CD1c-positive myeloid dendritic cell (primary cell): Measurements from ENCODE around the gene CYB5R2.
"Not testable (repeated sequence)": the region's sequence is repeated elsewhere in the genome, so short reads cannot be mapped to it uniquely, and the experiment has no call there.

ENCODE experiments used
- DNase-seq: peaks from one replicate; pipeline ENCODE4 v3.0.0-alpha.2; 2016; ENCODE audit errors: extremely low spot score

CYB5R2 gene

DNA sequence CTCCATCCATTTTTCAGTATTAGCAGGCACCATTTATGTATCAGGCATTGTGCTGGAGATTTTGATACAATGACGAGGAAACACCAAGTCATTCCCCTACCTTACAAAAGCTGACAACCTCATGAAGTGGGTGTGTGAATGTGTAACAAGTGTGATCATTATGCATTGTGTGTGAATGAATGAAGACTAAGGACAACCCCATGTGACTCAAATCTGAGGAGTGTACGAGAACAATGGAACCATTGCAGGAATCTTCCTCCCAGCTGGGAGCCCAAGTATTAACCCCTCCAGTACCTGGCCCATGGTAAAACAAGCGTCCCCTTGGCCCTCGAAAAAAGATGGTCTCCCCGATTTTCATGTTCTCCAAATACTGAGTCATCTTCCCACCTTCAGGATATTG lies 4.4 kb downstream of the CYB5R2 start:
- no peak for DNase-seq

- DNase-seq = no peak
Measured at GRCh38 chr11:7668464-7668863, 4.8 kb downstream of the CYB5R2 start.

DNA sequence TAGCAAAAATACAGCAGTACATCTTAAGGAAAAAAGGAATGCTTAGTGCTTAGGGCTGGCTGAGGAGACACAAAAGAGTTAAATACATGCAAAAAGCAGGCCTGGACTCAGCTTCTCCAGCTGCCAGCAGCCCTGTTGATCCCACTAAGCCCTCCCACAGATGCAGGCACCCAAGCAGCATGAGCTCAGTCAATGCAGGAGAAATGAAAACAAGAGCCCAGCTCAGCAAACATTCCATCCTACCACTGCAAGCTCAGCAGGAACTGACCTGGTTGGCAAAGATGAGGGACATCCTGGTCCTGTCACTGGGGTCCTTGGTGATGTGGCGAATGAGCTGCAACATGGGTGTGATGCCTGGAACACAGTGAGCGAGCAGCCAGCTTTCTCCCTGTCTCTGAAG lies 5.8 kb downstream of the CYB5R2 start:
- DNase-seq = no peak

DNA sequence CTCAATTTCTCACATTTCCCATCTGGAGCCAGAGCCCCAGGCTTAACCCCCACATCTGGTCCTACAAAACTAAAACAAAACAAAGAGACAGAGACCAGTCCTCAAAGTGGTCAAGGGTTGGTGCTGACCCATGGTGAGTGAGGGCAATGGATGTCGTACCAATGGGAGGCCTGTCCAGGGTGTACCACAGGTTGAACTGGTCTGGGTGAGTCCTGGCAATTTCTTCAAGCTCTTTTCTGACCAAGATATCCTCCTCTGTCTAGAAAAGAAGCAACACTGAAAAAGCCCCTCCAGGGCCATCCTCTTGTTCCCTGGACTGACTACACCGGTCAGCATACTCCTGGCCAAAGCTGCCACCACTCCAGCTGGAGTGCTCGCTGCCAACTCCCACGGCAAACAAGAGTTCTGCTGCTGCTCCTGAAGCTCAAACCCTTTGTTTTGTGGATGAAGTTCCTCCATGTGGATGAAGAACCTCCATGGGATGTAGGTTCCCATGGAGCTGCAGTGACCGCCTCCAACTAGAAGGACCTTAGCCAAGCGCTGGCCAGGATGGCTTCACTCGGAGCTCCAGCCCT lies 6.9 kb downstream of the CYB5R2 start:
- DNase-seq = no peak

DNA sequence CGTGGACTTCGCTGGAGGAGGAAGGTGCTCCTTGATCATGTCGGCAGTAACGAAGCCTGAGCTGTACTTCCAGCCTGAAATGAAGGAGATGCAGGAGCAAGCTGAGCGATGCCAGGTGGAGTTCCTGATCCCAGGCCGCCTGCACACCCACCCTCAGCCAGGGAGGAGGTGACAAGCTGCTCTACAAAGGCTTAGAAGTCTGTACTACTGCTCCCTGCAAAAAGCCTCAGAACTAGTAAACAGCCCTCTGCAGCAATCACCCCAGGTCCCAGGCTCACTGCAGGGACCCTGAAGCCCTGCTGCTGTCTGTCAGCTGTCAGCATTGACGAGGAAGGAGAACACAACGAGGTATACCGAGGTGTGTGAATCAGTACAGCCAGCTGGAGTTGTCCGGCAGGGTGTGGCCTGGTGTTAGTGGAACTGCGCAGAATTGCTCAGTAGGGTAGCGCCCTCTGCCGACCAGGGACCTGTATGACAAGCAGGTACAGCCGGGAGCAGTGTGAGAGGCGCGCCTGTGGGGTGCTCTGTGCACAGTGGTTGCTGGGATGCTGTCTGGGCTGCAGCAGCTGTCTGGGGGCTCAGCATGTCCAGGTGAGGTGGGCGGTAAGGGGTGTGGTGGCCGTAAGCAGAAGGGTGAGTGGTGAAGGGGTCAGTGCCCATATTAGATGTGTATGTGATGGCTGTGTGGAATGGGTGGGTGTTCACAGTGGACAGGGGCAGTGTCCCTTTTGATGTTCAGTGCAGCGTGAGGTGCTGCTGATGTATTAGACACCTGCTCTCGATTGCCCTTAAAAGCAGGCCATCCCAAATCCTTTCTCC lies 7.6 kb downstream of the CYB5R2 start:
- DNase-seq = peak; percentile 74

- no peak for DNase-seq
Measured at GRCh38 chr11:7664867-7665266, 8.4 kb downstream of the CYB5R2 start.

DNA sequence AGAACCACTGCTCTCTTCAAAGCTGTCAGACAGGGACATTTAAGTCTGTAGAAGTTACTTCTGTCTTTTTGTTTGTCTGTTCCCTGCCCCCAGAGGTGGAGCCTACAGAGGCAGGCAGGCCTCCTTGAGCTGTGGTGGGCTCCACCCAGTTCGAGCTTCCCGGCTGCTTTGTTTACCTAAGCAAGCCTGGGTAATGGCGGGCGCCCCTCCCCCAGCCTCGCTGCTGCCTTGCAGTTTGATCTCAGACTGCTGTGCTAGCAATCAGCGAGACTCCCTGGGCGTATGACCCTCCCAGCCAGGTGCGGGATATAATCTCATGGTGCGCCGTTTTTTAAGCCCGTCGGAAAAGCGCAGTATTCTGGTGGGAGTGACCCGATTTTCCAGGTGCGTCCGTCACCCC lies 9.8 kb downstream of the CYB5R2 start:
- DNase-seq = not testable (repeated sequence)

GRCh38 chr11:7657306-7658025 lies 15.8 kb downstream of the CYB5R2 start:
- peak; percentile 38 for DNase-seq

DNA sequence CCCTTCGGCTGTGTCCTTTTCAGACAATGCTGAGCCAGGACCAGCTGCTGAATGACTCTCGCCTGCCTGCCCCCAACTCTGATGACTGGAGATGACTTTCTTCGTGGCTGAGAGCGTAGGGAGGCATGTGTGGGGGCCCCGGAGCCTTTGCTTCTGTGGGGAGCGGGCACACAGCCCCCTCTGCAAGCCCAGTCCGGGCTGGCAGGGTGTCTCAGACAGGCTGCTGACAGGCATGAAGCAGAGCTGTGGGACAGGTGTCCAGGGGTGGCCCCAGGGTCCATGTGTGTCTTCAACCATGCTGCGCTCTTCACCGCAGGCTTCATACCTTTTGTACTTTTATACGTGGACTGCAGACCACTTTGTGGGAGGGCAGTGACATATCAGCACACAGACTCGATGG lies 16.6 kb downstream of the CYB5R2 start:
- DNase-seq = no peak

DNA sequence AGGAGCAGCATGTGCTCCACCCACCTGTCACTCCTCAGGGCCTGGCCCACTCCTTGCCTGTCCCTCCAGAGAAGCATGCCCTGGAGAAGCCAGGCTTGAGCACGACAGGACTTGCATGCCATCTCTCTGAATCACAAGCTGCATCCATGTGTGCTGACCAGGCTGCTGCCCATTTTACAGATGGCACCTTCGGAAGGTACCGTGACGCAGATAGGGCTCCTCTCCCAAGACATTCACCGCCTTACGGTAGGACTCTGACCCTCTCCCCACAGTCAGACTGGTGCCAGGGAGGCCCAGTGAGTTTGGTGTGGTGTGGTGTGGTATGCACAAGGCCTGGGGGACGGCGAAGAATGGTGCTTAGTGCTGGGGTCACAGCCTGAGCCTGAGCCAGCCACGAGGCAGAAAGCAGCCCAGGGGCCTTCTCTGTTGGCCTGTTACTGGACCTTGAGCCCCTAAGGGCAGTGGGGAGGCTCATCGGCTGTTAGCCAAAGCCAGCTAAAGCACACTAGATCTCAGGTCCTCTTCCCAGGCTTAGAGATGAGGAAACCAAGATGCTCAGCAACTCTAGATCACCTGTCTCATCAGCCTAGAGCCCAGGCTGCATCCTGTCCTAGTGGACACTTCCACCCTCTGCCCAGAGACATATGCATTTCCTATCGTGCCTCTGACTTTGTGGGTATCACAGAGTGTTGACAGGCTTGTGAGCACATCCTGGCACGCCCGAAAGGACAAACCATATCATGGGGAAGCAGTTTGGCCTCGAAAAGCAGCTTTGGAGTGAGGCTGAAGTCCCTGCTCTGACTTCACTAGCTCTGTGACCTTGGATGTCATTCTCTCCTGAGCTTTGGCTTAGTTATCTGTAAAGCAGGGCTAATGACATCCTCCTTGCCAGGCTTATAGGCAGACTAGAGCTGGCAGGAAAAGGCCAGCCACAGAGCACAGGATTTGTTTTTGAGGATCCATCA lies 17.8 kb downstream of the CYB5R2 start:
- no peak for DNase-seq

DNA sequence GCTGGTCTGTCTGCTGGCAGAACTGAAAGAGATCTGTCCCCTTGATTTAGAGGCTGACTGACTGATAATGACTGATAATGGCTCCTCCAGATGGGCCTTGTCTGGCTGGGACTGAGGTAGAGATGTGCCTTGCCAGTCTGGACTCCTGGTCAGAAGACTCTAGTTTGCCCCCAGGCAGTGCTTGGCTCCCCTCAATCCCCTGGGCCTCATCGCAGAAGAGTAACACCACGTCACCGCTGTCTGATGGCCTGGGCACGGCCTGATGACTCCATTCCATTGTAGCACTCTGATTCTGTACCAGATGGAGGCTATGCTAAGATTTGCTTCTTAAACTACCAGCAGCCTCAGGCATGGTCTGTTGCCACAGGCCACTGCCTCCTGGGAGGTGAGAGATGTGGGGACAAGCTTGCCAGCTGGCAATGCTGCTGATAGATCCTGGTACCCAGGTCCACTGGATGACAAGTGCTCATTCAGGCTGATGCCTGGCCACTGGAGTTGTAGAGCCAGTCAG lies 19.1 kb downstream of the CYB5R2 start:
- DNase-seq = no peak

GRCh38 chr11:7651700-7652099 lies 21.6 kb downstream of the CYB5R2 start:
- no peak for DNase-seq

DNA sequence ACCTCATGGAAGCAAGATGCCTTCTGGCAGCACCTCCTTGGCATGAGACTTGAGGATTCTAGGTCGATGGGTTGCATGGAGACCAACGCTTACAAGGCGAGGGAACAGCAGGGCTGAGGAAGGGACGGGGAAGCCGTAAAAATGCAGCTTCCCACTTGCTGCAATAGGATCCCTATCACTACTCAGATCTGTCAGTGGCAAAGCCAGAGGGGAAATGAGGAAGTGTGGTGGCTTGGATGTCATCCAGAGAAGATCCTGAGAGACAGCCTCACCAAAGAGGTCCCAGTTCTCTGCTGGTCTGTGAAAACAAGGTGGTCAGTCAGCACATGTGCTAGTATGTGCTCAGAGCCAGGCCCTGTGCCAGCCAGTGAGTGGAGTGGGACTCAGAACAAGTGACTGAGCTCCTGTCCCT lies 22.2 kb downstream of the CYB5R2 start:
- peak; percentile 19 for DNase-seq

DNA sequence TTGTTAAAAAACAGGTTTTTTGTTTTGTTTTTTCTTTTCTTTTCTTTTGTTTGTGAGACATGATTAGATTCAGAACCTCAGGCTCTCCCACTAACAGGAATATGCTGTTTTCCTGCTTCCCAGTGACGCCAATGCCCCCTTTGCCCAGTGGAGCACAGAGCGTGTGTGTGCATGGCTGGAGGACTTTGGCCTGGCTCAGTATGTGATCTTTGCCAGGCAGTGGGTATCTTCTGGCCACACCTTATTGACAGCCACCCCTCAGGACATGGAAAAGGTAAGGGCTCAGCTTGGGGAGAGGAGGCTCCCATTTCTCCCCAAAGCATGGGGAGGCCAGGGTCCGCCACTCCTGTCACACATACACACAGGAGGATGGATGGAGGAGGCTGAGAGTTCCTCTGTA lies 25.0 kb downstream of the CYB5R2 start:
- DNase-seq = no peak

DNA sequence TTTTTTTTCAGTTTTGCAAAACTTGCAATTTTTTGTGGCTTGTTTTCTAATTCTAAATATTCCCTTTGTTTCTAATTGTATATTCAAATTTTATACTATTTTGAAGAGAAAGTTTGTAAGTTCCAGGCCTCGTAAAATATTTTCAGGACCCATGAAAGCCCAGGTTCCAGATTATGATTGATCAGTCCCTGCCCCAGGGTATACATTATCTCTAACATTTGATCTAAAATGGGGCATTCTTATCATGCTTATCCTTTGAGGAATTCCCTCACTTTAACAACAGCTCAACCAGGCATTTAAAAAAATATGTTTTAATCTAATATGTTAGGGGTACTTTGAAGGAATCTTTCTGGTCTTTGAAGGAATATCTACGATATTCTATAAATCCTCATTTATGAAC lies 26.4 kb downstream of the CYB5R2 start:
- no peak for DNase-seq

- no peak for DNase-seq
Measured at GRCh38 chr11:7645206-7645605, 28.1 kb downstream of the CYB5R2 start.

- DNase-seq = no peak
Measured at GRCh38 chr11:7643314-7643713, 30.0 kb downstream of the CYB5R2 start.

GRCh38 chr11:7642747-7643146 lies 30.6 kb downstream of the CYB5R2 start:
- DNase-seq = no peak

DNA sequence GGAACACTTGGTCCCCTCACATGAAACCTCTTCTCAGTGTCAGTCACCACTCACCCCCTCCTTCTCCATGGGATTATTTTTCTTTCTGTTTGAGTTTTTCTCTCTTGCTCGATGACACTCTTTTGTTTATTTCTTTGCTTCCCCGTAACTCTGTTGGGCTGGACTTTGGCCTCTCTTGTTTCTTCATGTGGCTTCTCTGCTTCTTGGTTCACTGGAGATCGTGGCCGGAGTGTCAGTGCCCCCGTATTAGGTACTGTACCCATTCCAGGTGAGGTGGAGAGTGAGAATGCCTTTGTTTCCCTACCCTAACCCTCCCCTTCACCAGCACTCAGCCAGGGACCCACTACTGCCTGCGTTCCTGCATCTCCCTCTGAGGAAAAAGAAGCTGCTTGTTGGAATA lies 32.5 kb downstream of the CYB5R2 start:
- DNase-seq = no peak

DNA sequence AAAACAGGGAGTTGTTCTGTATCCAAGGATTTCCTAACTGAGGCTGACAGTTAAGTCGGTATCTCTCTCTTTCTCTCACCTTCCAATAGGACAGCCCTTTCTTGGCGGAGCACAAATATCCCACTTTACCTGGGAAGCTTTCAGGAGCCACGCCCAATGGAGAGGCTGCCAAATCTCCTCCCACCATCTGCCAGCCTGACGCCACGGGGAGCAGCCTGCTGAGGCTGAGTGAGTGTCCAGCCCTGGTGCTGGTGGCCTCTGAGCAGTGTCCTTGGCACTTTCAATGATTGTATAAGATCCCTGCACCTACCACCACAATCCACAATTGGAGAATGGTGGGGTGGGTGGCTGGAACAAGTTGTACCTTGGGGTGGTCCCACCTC lies 33.7 kb downstream of the CYB5R2 start:
- no peak for DNase-seq
